ENCODE measurements around the gene PIPOX.

Gene PIPOX

DNA sequence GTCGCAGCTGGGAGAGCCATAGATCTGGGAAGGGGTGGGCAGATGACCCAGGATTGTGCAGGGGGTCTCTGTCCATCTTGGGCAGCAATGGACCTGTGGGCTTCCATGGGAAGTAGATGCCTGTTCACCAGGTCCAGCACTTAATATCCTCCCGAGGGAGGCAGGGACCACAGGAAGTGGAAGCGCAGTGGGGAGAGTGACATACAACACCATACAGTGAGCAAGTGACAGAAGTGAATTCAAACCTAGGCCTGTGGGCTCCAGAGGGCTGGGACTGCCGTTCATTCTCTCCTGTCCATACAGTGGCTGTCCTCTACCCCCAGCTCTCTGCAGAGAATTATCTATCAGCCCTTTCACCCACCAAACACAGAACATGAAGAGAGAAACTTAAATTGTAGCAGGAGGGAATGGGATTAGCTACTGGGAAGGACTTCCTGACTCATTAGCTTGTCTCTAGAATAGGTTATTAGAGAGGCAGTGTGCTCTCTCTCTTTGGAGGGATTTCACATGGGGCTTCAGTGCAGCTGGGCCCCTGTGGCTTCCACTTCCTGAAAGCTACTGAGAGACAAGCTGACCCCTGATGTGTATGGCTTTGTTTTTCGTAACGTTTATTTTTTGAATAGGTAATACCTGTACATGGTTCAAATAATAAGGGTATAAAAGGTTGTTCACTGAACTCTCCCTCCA is 24.0 kb upstream of the PIPOX start:
- DNase-seq (ENCODE audit: low read depth in 2 of 3, low spot score in 1 of 3), result no peak

DNA sequence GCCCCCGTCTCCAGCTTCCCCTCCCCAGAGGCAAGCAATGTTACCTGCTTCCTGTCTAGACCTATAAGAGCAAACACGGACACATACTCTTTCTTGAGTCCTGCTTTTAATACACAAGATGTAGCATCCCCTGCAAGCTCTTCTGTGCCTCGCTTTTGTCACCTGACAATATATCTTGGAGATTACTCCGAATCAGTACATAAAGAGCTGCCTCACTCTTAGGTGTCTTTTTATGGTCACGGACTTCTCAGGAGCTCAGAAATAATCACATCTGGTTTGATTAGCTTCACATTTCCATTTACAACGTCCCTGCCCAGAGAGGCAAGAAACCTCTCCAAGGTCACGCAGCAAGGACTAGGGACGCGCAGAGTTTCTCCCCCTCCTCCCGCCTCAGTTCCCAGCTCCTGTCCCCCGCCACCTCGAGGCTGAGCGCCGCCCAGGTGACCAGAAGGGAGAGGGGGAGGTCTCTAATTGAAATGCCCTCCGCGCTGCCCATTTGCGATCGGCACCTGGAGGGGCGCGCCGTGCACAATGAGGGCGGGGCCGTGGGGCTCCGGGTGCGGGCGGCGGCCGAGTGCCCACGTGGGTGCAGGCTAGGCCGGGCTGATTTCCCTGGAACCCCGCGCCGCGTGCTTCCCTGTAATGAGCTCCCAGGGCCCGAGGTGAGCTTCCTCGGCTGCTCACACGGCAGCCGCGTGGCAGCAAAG is 23.3 kb upstream of the PIPOX start:
- no peak for DNase-seq (ENCODE audit: low read depth in 2 of 3, low spot score in 1 of 3)

DNA sequence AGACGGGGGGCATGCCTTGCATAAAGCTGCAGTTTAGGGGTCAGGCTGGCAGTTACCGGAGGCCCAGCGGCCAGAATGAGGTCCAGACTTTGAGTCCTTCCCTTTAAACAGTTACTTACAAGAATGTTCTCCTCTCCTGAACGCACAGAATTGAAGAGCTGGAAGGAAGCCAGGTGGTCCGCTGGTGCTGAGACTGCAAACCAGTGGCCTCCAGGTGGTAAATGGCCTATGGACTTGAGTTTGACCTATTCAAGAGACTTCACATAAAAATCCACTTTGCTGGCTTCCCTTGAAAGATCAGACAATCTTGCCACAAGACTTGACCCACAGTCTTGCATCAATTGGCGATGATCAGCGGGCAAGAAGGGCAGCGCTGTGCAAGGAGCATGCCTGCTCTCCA is 22.4 kb upstream of the PIPOX start:
- DNase-seq (ENCODE audit: low read depth in 2 of 3, low spot score in 1 of 3), result no peak

DNA sequence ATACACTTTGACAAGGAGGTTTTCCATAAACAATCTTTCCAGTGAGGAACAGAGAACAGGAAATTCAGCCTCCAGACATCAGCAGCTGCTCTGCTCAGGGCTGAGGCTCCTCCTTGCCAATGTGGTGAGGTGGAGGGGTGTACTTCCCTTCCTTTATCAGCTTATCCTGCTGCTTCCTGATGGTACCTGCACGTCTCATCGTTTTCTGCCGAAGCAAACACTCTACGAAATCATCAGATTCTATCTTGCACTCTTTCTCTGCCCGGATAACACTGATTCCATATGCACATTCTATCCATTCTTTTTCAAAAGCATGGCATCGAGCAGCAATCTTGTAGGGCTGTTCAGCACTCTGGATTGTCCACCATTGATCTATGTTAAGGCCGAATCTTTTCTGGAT is 21.7 kb upstream of the PIPOX start:
- DNase-seq (ENCODE audit: low read depth in 2 of 3, low spot score in 1 of 3), result no peak

DNA sequence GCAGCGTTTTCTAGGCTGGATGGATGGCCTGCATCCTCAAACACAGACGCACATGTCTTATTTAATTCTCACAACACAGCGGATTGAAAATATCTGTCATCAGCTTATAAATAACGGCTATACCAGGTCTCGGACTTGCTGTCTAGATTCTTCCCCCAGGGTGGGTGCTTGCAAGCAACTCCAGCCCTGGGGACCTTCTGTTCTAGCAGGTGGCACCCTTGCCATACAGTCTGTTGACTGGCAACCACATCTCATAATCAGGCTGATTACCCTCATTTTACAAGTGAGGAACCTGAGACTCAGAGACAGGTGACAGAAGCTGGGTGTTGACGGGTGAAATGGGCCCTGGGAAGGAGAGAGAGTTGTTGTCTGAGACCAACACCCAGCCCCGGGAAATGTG is 20.9 kb upstream of the PIPOX start:
- DNase-seq (ENCODE audit: low read depth in 2 of 3, low spot score in 1 of 3), result no peak

DNA sequence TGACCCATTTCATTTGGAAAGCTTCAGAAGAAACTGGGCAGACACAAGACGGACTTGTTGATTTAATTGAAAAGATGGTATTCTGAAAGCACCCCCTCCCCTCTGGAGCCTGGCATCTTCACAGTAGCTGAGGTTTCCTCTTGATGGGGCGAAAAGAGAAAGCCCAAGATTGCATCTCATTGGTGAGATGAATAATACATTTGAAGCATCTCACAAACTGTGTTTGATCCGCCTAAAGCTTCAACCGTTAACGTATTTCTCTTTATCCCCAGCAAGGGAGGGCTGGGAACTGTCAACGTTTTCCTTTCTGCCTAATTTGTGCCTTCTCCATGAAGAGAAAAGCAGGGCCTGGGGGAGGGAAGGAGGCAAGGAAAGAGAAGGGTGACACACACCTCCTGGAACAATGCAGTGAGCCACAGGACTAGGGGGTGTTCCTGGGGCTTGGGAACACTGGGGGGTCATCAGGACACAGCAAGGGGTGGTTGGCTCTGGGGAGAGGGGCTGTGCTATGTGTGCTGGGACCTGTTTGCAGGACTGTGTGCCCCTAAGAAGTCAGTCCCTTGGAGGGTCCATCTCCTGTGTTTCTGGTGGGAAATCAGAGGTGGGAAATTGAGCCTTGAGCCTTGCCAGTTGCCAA is 18.5 kb upstream of the PIPOX start:
- no peak for DNase-seq (ENCODE audit: low read depth in 2 of 3, low spot score in 1 of 3)

DNA sequence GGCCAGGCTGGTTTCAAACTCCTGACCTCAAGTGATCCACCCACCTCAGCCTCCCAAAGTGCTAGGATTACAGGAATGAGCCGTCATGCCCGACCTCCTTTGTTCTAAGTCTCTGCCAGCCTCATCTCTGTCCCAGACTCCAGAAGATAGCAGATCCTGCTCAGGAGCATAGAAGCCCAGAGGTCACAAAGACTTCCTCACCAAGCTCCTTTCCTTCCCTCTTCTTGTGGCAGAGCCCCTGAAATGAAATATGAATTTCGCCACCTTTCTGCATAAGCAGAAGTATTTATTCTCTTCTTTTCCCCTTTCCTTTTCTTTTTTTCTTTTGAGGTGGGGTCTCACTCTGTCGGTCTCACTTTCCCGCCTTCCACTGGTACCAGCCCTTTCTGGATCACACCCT is 11.5 kb upstream of the PIPOX start:
- no peak for DNase-seq (ENCODE audit: low read depth in 2 of 3, low spot score in 1 of 3)

DNA sequence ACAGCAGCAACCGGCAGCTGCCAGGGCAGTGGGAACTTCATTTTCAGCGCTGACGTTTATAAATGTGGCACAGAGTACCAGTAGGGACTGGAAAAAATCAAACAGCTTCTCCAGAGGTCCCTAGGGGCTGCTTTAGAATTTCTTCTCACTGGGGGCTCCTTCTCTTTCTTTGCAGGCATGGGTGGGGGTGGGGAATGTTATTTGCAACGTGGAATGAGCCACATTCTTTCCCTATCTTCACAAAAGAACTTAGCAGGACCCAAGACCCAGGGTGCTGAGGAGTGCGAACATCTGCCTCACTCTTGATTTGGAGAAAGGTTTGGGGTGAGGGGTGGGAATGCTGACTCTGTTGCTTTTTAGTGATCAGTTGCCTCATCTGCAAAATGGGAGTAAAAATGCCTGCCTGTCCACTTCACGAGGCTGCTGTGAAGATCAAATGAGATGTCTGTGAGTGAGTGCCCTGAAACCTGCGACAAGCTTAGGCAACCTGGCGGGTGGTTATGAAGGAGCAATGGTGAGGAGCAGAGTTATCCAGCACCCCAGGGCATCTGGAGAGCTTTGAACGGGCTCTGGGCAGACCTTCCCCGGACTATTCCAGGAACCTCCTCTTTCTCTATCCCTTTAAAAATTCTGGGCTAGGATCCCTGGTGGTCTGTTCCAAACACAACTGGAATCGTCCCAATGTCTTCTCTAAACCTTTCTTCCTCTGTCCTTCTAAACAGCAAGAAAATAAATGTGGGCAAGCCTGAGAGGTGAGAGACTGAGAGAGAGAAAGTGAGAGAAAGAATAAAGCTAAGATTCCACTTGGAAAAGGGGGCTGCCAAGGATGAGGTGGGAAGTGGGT is 10.7 kb upstream of the PIPOX start:
- DNase-seq (ENCODE audit: low read depth in 2 of 3, low spot score in 1 of 3), result no peak

DNA sequence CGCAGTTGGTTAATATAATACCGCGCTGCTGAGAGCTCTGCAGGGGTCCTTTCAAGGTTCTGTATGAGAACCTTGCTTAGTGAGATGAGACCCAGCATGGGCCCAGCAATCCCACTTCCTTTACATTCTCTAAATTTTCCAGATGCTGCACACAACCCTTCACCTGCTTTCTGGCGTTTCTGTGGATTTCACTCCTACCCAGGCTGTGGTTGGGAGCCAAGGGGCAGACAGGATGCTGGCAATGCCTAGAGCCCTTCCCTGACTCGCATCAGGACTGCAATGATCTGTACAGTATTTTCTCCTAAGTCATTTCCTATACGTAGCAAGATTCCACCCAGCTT is 10.1 kb upstream of the PIPOX start:
- DNase-seq (ENCODE audit: low read depth in 2 of 3, low spot score in 1 of 3), result no peak

DNA sequence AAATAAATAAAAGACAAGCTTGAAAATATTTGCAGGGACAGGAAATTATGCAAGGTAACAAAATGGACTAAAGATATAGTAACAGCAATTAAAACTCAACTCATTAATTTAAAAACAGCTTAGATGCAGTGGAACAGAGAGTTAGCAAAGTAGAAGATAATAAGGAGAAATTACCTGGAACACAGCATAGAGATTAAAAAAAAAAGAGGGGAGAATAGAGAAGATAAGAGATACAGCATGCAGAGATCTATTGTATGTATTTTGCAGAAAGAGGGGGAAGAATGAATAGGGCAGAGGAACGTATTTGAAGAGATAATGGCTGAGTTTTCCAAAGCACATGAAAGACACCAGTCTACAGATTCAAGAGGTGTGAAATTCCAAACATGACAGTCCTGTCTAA is 8.4 kb upstream of the PIPOX start:
- no peak for DNase-seq (ENCODE audit: low read depth in 2 of 3, low spot score in 1 of 3)

DNA sequence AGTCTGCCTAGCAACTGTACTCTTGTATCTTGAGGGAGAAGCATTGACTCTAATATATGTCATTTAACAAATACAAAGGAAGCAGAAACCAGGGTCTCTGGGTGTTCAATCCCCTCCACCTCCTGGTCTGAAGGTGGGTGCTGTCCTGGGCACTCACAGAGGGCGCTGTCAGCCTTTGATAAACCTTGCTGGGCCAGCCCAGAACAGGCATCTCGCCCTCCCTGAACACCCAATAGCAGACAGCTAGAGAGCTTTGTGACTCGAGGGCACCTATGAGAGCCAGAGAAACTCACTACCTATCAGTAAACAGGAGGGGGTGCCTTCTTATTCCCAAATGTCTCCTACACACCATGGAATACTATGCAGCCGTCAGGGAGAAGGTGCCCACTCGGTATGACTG is 6.4 kb upstream of the PIPOX start:
- DNase-seq (ENCODE audit: low read depth in 2 of 3, low spot score in 1 of 3), result no peak

DNA sequence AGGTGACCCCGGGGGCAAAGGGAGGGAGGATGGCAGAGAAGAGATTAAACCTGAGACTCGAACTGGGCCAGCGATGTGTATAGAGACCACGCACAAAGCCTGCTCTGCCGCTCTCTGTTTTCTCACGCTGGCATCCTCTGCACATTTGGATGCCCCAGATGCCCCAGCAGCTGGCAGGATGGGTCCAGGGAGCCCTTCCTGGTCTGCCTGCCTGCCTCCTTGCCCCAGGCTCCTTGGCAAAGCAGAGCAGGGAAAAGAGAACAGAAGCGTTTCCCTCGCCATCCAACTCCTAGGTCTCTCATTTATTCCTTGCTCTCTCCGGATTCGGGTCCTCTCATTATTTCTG is 5.2 kb upstream of the PIPOX start:
- DNase-seq (ENCODE audit: low read depth in 2 of 3, low spot score in 1 of 3), result no peak

DNA sequence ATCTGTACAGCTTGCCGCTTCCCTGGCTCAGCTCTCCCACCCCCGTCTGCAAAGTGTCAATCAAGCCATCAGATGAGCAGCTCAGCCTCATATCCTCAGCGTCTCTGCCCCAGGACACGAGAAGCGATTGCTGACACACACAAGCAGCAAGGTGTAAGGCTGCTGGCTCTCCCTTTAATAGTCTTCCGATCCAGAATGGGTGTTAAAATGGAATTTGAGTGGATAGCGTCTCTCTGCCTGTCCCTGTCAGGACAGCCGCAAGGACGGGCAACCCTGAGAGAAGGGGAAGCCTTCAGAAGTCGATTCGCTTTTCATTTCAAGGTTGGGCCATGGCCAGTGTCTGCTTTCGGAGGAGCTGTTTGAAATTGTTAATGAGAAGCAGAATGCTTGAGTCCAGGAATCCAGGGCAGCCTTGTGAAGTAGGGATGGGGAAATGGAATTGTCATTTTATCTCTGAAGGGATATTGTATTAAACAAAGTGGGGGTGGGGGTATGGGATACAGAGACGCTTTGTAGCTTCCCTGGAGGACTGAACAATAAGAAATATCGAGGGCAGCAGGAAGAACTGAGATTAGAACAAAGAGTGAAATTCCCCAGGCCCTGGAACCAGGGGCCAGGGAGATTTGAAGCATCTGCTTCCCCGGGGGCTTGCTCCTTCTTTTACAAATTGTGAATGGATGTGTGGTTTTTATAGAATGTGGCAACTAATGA is 4.7 kb upstream of the PIPOX start:
- no peak for DNase-seq (ENCODE audit: low read depth in 2 of 3, low spot score in 1 of 3)

DNA sequence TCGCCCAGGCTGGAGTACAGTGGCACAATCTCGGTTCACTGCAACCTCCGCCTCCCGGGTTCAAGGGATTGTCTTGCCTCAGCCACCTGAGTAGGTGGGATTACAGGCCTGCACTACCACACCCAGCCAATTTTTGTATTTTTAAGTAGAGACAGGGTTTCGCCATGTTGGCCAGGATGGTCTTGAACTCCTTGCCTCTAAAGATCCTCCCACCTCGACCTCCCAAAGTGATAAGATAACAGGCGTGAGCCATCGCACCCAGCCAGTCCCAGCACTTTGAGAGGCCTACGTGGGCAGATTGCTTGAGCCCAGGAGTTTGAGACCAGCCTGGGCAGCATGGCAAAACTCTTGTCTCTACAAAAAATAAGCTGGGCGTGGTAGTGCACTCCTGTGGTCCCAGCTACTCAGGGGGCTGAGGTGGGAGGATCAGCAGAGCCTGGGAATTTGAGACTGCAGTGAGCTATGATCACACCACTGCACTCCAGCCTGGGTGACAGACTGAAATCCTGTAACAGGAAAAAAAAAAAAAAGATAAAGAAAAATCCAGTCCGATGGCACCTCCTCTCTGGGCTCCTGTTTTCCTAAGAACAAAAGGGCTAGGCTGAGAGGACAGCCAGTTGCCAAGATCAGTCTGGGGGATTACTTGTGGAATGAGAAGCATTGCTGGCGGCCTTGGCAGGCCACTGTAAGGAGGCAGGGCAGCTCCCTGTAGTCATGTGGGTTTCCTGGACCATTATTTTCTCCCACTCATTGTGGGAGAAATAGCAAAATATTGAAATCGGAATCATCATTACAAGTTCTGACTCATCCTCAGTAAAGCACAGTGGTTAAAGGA is 3.0 kb upstream of the PIPOX start:
- no peak for DNase-seq (ENCODE audit: low read depth in 2 of 3, low spot score in 1 of 3)

DNA sequence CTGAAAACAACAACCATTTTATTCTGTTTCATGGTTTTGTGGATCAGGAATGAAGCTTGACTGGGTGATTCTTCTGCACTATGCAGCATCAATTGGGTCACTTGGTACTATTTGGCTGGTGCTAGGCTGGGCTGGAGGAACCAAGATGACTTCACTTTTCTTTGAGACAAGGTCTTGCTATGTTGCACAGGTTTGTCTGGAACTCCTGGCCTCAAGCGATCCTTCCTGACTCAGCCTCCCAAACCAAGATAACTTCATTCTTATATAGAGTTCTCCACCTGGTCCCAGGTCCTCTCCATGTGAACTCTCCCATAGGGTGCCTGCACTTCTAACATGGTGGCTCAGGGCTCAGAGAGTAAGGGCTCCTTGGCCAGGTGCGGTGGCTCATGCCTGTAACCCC is 1.9 kb upstream of the PIPOX start:
- DNase-seq (ENCODE audit: low read depth in 2 of 3, low spot score in 1 of 3), result no peak

DNA sequence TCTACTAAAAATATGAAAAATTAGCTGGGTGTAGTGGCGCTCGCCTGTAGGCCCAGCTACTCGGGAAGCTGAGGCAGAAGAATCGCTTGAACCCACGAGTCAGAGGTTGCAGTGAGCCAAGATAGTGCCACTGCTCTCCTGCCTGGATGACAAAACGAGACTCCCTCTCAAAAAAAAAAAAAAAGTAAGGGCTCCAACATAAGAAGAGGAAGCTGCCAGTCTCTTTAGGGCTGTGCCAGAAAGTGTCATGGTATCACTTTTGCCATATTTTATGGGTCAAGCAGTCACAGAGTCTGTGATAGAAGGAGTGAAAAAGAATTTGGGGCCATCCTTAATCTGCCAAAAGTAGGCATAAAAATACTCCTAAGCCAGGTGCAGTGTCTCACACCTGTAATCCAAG is 1.4 kb upstream of the PIPOX start:
- DNase-seq (ENCODE audit: low read depth in 2 of 3, low spot score in 1 of 3), result no peak

DNA sequence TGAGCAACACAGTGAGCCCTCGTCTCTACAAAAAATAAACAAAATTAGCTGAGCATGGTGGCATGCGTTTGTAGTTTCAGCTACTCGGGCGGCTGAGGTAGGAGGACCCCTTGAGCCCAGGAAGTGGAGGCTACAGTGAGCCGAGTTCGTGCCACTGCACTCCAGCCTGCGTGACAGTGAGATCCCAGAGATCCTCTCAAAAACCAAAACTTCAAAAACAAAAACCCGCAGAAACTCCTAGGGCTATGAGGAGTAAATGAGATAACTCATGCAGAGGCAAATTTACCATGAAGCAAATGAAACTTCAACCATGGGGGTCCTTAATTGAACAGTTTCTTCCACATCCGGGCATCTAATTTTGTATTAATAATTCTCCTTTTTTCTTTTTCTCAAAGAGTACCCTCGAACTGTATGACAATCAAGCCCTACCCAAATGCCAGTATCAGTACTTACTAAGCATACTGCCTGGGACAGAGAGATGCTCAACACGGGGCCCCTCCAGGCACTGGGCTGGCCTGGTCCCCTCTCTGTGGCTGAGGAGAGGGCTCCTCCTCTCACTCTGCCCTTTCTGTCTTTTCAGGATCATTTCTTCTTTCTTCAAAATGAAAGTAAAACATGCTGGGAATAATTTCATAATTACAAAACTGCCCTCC is 789 bp upstream of the PIPOX start:
- no peak for DNase-seq (ENCODE audit: low read depth in 2 of 3, low spot score in 1 of 3)

DNA sequence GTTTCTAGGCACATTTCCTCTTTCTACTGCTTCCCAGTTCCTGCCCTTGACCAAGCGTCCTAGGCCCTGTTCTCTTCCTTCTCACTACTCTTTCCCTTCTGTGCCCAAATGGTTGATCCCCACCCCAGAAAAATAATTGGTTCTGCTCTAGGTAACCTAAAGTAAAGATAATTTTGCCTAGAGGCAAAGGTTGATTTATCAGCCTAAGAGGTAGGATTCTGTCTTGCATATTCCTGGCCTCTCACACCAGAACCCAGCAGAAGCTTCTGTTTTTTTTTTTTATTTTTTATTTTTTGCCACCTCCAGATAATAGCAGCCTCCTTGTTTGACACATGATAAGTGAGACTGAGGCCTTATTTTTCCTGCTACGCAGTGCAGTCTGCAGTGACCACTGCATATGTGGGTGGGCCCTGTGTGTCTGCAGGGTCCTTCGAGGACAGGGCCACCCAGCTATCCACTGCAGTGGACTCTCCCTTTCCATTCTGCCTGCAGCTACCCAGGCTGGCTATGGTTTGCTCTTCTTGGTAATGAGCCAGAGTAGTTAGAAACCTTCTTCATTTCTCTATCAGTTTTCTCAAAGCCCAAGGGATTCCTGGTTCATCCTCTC is 701 bp downstream of the PIPOX start:
- no peak for DNase-seq (ENCODE audit: low read depth in 2 of 3, low spot score in 1 of 3)

DNA sequence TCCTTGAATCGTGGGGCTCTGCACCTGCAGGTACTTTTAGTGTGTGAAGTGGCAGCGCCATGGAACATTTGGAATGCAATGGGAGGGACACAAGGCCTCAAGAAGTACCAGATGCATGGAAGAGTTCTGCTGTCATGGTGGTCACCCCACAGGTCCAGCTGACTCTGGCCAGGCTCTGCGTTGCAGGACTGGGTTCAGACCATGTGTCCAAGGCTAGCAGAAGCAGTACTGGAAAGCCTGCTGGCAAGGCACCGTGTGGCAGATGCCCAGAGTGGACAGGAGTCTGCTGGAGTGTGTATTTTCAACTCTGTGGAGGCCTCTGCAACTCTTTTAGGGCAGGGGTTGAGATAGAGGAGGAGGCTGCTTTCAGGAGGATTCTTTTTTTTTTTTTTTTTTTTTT is 2.1 kb downstream of the PIPOX start:
- DNase-seq (ENCODE audit: low read depth in 2 of 3, low spot score in 1 of 3), result no peak
